Small intestine (tissue), 7 donors: Measurements from ENCODE around the gene EBF4. TPM values are rescaled to one million over a fixed set of nuclear protein-coding genes. Genes with fewer than 3 reads are reported as not detected.

Source experiments
- DNase-seq, 2 donors: peaks; one replicate each; pipeline versions ENCODE4 v3.0.0 to v3.0.0-alpha.2; 2013
- FAIRE-seq: peaks from 2 replicates; lab custom pipeline; 2012; peaks lifted over from hg19 to GRCh38; lab: Jason Lieb, UNC
- H3K27ac ChIP-seq, 3 donors: one replicate each; pipeline ENCODE4 v1.5.1; 2013; ENCODE audit warnings: low read length in 2 of 3, mild to moderate bottlenecking in 2 of 3, control low read depth in 1 of 3, inconsistent platforms in 1 of 3, low read depth in 1 of 3, moderate library complexity in 1 of 3
- H3K27me3 ChIP-seq, 3 donors: one replicate each; pipeline ENCODE4 v1.6.1; 2013; ENCODE audit warnings: low read length in 3 of 3, inconsistent platforms in 1 of 3; ENCODE audit not compliant: control insufficient read depth in 3 of 3, insufficient read depth in 3 of 3
- H3K36me3 ChIP-seq, 3 donors: one replicate each; pipeline ENCODE4 v1.6.1; 2013; ENCODE audit warnings: low read length in 3 of 3, inconsistent platforms in 1 of 3, low read depth in 1 of 3, mild to moderate bottlenecking in 1 of 3, moderate library complexity in 1 of 3; ENCODE audit not compliant: control insufficient read depth in 3 of 3, insufficient read depth in 2 of 3
- H3K4me1 ChIP-seq, 3 donors: one replicate each; pipeline ENCODE4 v1.6.1; 2013; ENCODE audit warnings: low read length in 2 of 3, inconsistent platforms in 1 of 3, low read depth in 1 of 3, mild to moderate bottlenecking in 1 of 3, moderate library complexity in 1 of 3; ENCODE audit not compliant: control insufficient read depth in 3 of 3, insufficient read depth in 2 of 3
- H3K4me3 ChIP-seq, 3 donors: one replicate each; pipeline ENCODE4 v1.5.1; 2013; ENCODE audit warnings: low read length in 3 of 3, control low read depth in 1 of 3, inconsistent platforms in 1 of 3, low read depth in 1 of 3, mild to moderate bottlenecking in 1 of 3, moderate library complexity in 1 of 3
- H3K9me3 ChIP-seq, 2 donors: one replicate each; pipeline ENCODE4 v1.6.1; 2013; ENCODE audit warnings: low read depth in 1 of 2, low read length in 1 of 2; ENCODE audit not compliant: control insufficient read depth in 2 of 2, insufficient read depth in 1 of 2
- WGBS, 3 donors: extraction: QIAGEN DNeasy Blood & Tissue Kit; methylation state at CpG; one replicate each; pipeline ENCODE4 v1.1.7; 2013; 5-methylcytosine and 5-hydroxymethylcytosine counted together
- polyA plus RNA-seq, 4 donors: library from polyadenylated mRNA; stranded (reverse) in 3 of 4; unstranded in 1 of 4; fragments of 200-250 nt in 3 of 4; fragments of 120-200 nt in 1 of 4; gene quantifications; one replicate each; pipeline versions ENCODE4 v1.2.1 to v1.2.3, GENCODE V29; 2013
- donor health status: healthy with polysubstance abuse.
- donor health status: control.
- donor health status: control.
- donor health status: Bipolar disorder and iron deficiency.
- donor health status: healthy.

Gene EBF4
- polyA plus RNA-seq, 4 donors = 0.67 to 7.4 (median 3.2) TPM

DNA sequence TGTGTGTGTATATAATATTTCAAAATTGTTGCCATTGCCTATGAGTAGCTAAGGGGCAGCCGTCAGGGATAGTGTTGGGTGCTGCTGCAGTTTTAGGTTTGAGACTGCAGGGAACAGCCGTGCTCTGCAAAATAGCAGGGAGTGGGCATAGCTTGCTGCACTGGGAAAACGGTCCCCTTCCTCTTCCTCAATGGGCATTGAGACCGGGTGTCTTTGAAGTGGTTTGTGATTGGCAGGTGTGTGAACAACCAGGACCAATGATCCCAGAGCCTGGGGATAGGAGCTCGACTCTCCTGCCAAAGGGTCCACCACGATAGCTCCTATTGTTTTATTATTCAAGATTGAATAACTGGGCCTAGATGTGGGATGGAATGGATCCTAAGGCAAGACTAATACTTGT is 5.1 kb upstream of the EBF4 start:
- no peaks in the 10 kb centered on the region for H3K4me1 ChIP-seq
- peaks cover 3 to 61% (median 8%) of the 10 kb centered on the region in 3 donors for H3K27me3 ChIP-seq

DNA sequence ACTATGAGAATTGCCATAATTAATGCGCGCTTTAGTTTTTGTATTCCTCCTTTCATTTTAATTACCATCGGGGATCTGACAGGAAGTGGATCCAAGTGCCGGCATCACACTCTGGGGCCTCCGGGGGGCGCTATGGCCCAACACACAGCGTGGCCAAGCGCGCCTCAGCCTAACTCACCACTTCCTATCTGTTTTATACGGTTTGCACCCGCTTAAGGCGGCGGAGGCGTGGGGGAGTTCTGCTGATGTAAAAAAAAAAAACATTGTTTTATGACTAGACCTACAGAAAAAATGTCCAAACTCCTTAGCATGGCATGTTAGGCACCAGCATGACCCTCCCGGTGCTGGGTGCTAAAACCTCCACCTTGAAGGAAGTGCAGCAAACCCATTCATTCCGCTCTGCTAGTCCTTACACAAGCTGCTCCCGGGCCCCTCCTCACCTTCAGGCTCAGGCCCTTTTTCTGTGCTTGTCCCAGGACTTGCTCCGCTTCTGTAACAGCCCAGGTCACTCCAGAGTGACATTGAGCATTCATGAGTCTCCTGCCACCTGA is 4.5 kb upstream of the EBF4 start:
- peaks cover 3 to 61% (median 8%) of the 10 kb centered on the region in 3 donors for H3K27me3 ChIP-seq
- no peak overlapping the region for H3K27ac ChIP-seq
- H3K4me1 ChIP-seq = no peaks in the 10 kb centered on the region
- no peaks in the 10 kb centered on the region for H3K36me3 ChIP-seq
- no peak overlapping the region for H3K4me3 ChIP-seq
- DNase-seq = peak; percentile 21 to 56
- 16 to 24% (median 22%) methylated on average over 18 of the region's 18 CpGs for WGBS, 3 donors
- FAIRE-seq = no peak
- H3K9me3 ChIP-seq = no peaks in the 10 kb centered on the region

More for the DNA sequence above, 5.1 kb upstream of the EBF4 start:
- DNase-seq (no peak), FAIRE-seq (no peak)
- 41 to 45% (median 44%) methylated on average over 6 of the region's 6 CpGs for WGBS, 3 donors
- Histone ChIP-seq H3K27ac (no peak overlapping the region), H3K36me3 (no peaks in the 10 kb centered on the region), H3K9me3 (no peaks in the 10 kb centered on the region), H3K4me3 (no peak overlapping the region)

DNA sequence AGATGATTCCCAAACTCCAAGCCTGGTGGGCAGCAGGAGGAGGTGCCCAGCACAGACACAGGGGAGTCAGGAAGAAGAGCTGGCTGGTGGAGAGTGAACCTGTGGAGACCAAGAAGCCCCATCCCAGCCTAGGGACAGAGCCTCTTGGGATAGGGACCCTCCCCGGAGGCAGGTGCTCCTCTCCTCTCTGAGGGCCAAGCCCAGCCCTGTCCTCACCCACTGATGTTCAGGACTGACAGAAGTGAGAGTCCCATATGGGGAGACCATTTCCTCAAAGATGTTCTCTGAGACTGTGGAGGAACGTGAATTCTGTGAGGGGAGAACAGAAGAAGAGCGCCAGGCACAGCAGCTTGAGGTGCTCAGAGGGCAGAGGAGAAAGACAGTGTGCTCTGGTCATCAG is 2.4 kb upstream of the EBF4 start:
- Histone ChIP-seq H3K27me3 (peaks cover 11 to 72% (median 12%) of the 10 kb centered on the region in 3 donors), H3K4me3 (no peak overlapping the region), H3K27ac (no peak overlapping the region), H3K36me3 (no peaks in the 10 kb centered on the region), H3K4me1 (no peaks in the 10 kb centered on the region), H3K9me3 (no peaks in the 10 kb centered on the region)
- DNase-seq = no peak
- no peak for FAIRE-seq
- WGBS, 3 donors = 66 to 79% (median 76%) methylated on average over 3 of the region's 3 CpGs

DNA sequence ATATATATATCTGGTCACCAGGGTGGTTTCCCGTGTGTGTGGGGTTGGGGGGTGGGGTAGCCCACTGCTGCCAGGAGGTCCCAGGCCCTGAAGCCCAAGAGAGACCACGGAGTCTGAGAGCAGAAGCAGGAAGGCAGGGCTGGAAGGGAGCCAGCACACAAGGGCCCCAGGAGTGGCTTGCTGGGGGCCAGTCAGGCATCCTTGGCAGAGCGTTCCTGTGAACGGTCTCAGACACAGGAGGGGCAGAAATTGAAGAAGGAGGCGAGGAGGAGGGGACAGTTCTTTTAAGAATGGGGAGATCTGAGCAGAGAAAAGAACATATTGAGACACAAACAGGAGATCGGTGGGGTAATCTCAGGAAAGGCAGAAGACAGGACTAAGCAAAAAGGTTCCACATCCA is 1.9 kb upstream of the EBF4 start:
- Histone ChIP-seq H3K27ac (no peak overlapping the region), H3K4me3 (no peak overlapping the region), H3K36me3 (no peaks in the 10 kb centered on the region), H3K27me3 (peaks cover 11 to 77% (median 14%) of the 10 kb centered on the region in 3 donors), H3K9me3 (no peaks in the 10 kb centered on the region), H3K4me1 (no peaks in the 10 kb centered on the region)
- 46 to 62% (median 50%) methylated on average over 6 of the region's 6 CpGs for WGBS, 3 donors
- no peak for FAIRE-seq
- DNase-seq = no peak

DNA sequence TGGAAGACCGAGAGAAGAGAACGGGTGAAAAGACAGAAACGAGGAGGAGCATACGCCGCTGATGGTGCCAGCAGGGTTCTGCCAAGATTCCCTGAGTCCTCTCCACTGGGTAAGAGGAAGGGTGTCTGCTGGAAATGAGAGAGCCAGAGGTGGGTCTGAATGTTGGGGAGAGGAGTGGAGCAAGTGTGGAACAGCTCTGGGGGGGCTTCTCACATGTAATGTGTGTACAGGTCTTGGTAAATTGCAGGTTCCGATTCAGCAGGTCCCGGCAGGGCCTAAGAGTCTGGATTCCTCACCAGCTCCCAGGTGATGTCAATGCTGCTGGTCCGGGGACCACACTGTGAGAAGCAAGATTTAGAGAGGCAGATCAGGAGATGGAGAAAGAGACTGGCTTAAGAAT is 1.5 kb upstream of the EBF4 start:
- 65 to 84% (median 75%) methylated on average over 8 of the region's 8 CpGs for WGBS, 3 donors
- Histone ChIP-seq H3K36me3 (no peaks in the 10 kb centered on the region), H3K27me3 (peaks cover 11 to 78% (median 14%) of the 10 kb centered on the region in 3 donors), H3K4me3 (no peak overlapping the region), H3K9me3 (no peaks in the 10 kb centered on the region), H3K27ac (no peak overlapping the region), H3K4me1 (no peaks in the 10 kb centered on the region)
- no peak for DNase-seq
- FAIRE-seq = no peak

DNA sequence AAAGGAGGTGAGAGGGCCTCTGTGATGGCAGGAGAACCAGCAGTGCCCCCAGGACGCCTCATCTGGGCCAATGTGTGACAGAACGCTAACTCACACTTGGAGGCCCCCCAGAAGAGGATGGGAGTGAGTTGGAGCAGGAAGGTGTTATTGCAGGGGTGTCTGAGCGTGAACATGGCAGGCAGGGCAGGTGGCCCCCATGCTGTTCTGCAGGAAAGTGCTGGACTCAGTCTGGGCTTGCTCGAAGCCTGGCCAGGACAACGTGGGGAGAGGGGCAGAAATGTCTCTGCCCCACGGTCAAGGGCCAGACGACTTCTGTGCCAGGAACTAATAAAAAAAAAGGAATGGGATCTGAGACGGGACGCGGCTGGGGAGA is 931 bp upstream of the EBF4 start:
- Histone ChIP-seq H3K27ac (no peak overlapping the region), H3K9me3 (no peaks in the 10 kb centered on the region), H3K4me1 (no peaks in the 10 kb centered on the region), H3K27me3 (peaks cover 11 to 75% (median 14%) of the 10 kb centered on the region in 3 donors), H3K4me3 (peak overlapping the region in 1 of 3 donors; percentile 30), H3K36me3 (no peaks in the 10 kb centered on the region)
- WGBS, 3 donors = 36 to 64% (median 45%) methylated on average over 10 of the region's 10 CpGs
- FAIRE-seq (no peak), DNase-seq (no peak)

DNA sequence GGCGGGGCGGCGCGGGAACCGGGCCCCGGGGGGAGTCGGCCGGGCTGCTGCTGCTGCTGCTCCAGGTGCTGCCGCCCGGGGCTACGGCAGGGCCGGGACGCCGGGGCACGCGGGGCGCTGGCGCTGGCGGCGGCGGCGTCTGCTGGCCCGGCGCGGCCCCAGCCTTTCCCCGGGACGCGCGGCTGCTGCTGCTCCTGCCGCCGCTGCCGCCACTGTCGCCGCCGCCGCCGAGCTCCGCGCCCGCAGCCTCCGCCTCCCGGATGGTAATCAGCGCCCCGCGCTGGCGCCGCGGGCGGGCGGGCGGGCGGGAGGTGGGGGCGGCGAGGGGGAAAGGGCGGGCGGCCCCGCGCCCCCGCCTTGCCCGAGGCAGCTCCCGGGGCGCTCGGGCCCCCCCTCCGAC is 306 bp downstream of the EBF4 start:
- Histone ChIP-seq H3K27me3 (peaks cover 11 to 70% (median 14%) of the 10 kb centered on the region in 3 donors), H3K4me3 (peak overlapping the region in 2 of 3 donors; percentile 28 to 62), H3K36me3 (no peaks in the 10 kb centered on the region), H3K27ac (no peak overlapping the region), H3K4me1 (no peaks in the 10 kb centered on the region), H3K9me3 (no peaks in the 10 kb centered on the region)
- DNase-seq (peak in 1 of 2 donors; percentile 35), FAIRE-seq (no peak)
- WGBS, 3 donors = 0 to 2% (median 1%) methylated on average over 12 to 64 of the region's 64 CpGs

DNA sequence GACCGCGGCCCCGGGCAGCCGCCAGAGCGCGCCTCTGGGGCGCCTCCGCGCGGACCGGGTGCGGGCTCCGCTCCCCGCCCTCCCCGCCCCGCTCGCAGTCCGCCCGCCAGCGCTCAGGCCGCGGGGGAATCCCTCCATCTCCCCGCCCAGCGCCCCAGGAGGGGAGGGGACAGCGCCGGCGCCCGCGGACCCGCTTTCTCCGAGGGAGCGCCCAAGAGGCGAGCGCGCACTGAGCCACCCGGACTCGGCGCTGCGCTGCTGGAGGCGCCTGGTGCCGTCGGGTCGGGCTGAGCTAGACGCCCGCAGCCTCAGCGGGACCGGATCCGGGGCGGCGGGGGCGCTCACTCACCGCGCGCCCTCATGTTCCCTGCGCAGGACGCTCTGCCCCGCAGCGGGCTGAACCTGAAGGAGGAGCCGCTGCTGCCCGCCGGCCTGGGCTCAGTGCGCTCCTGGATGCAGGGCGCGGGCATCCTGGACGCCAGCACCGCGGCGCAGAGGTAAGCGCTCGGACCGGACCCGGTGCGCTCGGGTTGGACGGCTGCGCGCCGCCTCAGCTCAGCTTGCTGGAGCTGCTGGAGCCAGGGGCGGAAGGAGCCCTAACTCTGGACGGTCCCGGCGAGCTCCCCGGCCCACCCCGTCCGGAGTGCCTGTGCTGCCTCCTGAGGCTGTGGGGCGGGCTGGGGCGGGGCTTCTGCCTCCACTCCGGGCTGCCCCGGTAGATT is 867 bp downstream of the EBF4 start:
- H3K36me3 ChIP-seq = no peaks in the 10 kb centered on the region
- peak in 1 of 2 donors; percentile 56 for DNase-seq
- peaks cover 11 to 65% (median 14%) of the 10 kb centered on the region in 3 donors for H3K27me3 ChIP-seq
- H3K27ac ChIP-seq = no peak overlapping the region
- 2 to 7% (median 4%) methylated on average over 31 to 89 of the region's 89 CpGs for WGBS, 3 donors
- no peak for FAIRE-seq
- H3K4me3 ChIP-seq = peak overlapping the region in 2 of 3 donors; percentile 16 to 62
- no peaks in the 10 kb centered on the region for H3K4me1 ChIP-seq
- no peaks in the 10 kb centered on the region for H3K9me3 ChIP-seq
